ENCODE data around the gene AHDC1.

The AHDC1 gene

GRCh38 chr1:27574871-27575831, 28.8 kb downstream of the AHDC1 start:
- DNase-seq = no peak

- DNase-seq = no peak
These were observed 29.8 kb downstream of the AHDC1 start for GRCh38 chr1:27574001-27574781.

GRCh38 chr1:27572679-27573426, 31.1 kb downstream of the AHDC1 start:
- no peak for DNase-seq

GRCh38 chr1:27572019-27572678, 31.8 kb downstream of the AHDC1 start:
- no peak for DNase-seq

GRCh38 chr1:27571439-27572018, 32.4 kb downstream of the AHDC1 start:
- no peak for DNase-seq

- DNase-seq = no peak
These were observed 33.2 kb downstream of the AHDC1 start for GRCh38 chr1:27570784-27571183.

GRCh38 chr1:27570356-27570755, 33.6 kb downstream of the AHDC1 start:
- no peak for DNase-seq

- DNase-seq = no peak
These were observed 34.2 kb downstream of the AHDC1 start for GRCh38 chr1:27569506-27570291.

- DNase-seq = no peak
These were observed 34.9 kb downstream of the AHDC1 start for GRCh38 chr1:27569088-27569460.

GRCh38 chr1:27568300-27569087, 35.5 kb downstream of the AHDC1 start:
- DNase-seq = no peak

- no peak for DNase-seq
These were observed 36.0 kb downstream of the AHDC1 start for GRCh38 chr1:27567971-27568299.

GRCh38 chr1:27567146-27567526, 36.8 kb downstream of the AHDC1 start:
- DNase-seq = no peak

GRCh38 chr1:27566462-27567145, 37.3 kb downstream of the AHDC1 start:
- no peak for DNase-seq

- DNase-seq = no peak
These were observed 39.0 kb downstream of the AHDC1 start for GRCh38 chr1:27564710-27565649.

- no peak for DNase-seq
These were observed 40.1 kb downstream of the AHDC1 start for GRCh38 chr1:27563591-27564471.

GRCh38 chr1:27563341-27563590, 40.7 kb downstream of the AHDC1 start:
- no peak for DNase-seq

- no peak for DNase-seq
These were observed 41.2 kb downstream of the AHDC1 start for GRCh38 chr1:27562534-27563340.

Data from NK-92 treated with Interleukin-12 subunit alpha and Interleukin-12 subunit beta, amount 100 ng/mL, for 24 hours (cell line).